Hindlimb muscle (tissue), 1 donor: ENCODE data around the gene VWF. TPM values are rescaled to one million over a fixed set of nuclear protein-coding genes. Genes with fewer than 3 reads are reported as not detected.

Experiments used
- DNase-seq: peaks from one replicate; pipeline ENCODE4 v3.0.0-alpha.2; 2013
- polyA plus RNA-seq: library from polyadenylated mRNA; unstranded; fragments of 120-200 nt; gene quantifications from one replicate; pipeline ENCODE4 v1.2.1, GENCODE V29; 2013; ENCODE audit not compliant: insufficient read length

Gene VWF
- polyA plus RNA-seq, 1 donor = 71.3 TPM

GRCh38 chr12:5946388-5946787 lies 178.1 kb downstream of the VWF start:
- no peak for DNase-seq

- DNase-seq = peak; percentile 28
Measured at GRCh38 chr12:5945071-5946008, 179.1 kb downstream of the VWF start, which contains the start of gene ANO2. Gene ANO2 (minus strand): TSS chr12:5945259. CDS start chr12:5945217, 42 bp downstream.

- no peak for DNase-seq
Measured at GRCh38 chr12:5944688-5945070, 179.8 kb downstream of the VWF start.

GRCh38 chr12:5944053-5944452 lies 180.4 kb downstream of the VWF start:
- DNase-seq = no peak

GRCh38 chr12:5941907-5942306 lies 182.6 kb downstream of the VWF start:
- no peak for DNase-seq

- no peak for DNase-seq
Measured at GRCh38 chr12:5927732-5928516, 196.5 kb downstream of the VWF start.

GRCh38 chr12:5925646-5926045 lies 198.8 kb downstream of the VWF start:
- DNase-seq = no peak

GRCh38 chr12:5924342-5924741 lies 200.1 kb downstream of the VWF start:
- DNase-seq = no peak

GRCh38 chr12:5923751-5924150 lies 200.7 kb downstream of the VWF start:
- DNase-seq = no peak

- no peak for DNase-seq
Measured at GRCh38 chr12:5923043-5923605, 201.3 kb downstream of the VWF start.

- DNase-seq = no peak
Measured at GRCh38 chr12:5921966-5922899, 202.2 kb downstream of the VWF start.

- DNase-seq = no peak
Measured at GRCh38 chr12:5921027-5921909, 203.2 kb downstream of the VWF start.

GRCh38 chr12:5916785-5917290 lies 207.6 kb downstream of the VWF start:
- DNase-seq = no peak

- no peak for DNase-seq
Measured at GRCh38 chr12:5915511-5915910, 209.0 kb downstream of the VWF start.

- DNase-seq = no peak
Measured at GRCh38 chr12:5914387-5915149, 209.9 kb downstream of the VWF start.

GRCh38 chr12:5913387-5913786 lies 211.1 kb downstream of the VWF start:
- no peak for DNase-seq

- DNase-seq = no peak
Measured at GRCh38 chr12:5912437-5913334, 211.8 kb downstream of the VWF start.

GRCh38 chr12:5912011-5912410 lies 212.5 kb downstream of the VWF start:
- DNase-seq = no peak
